NOMO-1 treated with DMSO at 0.1 percent for 48 hours (cell line): ENCODE measurements around the gene SLC6A7.

Experiments used
- DNase-seq: peaks from one replicate; lab custom pipeline; 2025; ENCODE audit not compliant: unreplicated experiment; lab: John Stamatoyannopoulos, UW

Gene SLC6A7

GRCh38 chr5:150155258-150156026 lies 34.4 kb upstream of the SLC6A7 start, which contains the start of gene PDGFRB:
Gene PDGFRB (minus strand): TSS chr5:150155845. CDS start chr5:150137047, 18,798 bp downstream.
- DNase-seq, result no peak

- no peak for DNase-seq
These were observed 33.9 kb upstream of the SLC6A7 start for GRCh38 chr5:150156027-150156368.

DNA sequence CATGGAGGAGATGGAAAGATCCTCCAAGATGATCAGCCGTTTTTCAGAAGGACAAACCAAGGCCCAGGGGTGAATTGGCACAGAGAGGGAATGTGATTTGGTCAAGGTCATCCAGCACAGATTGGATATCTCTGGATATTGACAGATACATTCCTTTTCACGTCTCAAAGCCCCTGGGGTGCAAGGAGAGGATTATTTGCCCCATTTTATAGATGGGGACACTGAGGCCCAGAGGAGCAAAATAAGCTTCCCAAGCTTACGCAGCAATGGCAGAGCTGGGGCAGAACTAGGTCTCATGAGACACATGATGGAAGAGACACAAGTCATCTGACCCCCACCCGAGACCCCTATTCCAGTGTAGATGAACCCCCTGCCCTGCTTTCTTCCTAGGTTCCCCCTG lies 33.3 kb upstream of the SLC6A7 start:
- no peak for DNase-seq

DNA sequence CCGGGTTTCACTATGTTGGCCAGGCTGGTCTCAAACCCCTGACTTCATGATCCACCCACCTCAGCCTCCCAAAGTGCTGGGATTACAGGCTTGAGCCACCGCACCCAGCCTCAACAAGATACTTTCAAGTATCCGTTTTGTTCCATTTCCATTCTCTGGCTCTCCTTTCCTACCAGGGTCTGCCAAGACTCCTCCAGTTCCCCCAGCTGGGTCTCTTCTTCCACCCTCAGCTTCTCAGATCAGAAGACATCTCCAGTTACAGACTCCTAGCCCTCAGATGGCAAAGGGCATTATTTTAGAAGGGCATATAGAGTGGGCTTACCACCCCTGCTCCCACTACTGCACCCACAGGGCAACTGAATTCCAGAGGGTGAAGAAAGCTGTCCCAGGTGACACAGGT lies 32.7 kb upstream of the SLC6A7 start:
- DNase-seq, result no peak

GRCh38 chr5:150158170-150158949 lies 31.5 kb upstream of the SLC6A7 start:
- DNase-seq, result no peak

DNA sequence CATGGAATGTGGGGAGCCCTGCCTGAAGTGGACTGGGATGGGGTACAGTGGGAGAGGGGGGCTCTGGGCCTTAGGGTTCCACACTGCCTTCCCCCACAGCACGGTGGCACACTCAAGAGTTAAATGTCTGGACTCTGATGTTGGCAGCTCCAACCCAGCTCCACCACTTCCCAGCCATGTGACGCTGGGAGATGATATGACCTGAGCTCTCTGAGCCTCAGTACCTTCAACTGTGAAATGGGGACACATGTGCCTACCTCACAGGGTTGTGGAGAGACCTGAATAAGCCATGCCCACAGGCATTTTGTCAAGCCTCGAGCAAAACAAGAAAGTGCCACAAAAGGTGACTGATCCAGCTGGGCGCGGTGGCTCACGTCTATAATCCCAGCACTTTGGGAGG lies 30.8 kb upstream of the SLC6A7 start:
- no peak for DNase-seq

DNA sequence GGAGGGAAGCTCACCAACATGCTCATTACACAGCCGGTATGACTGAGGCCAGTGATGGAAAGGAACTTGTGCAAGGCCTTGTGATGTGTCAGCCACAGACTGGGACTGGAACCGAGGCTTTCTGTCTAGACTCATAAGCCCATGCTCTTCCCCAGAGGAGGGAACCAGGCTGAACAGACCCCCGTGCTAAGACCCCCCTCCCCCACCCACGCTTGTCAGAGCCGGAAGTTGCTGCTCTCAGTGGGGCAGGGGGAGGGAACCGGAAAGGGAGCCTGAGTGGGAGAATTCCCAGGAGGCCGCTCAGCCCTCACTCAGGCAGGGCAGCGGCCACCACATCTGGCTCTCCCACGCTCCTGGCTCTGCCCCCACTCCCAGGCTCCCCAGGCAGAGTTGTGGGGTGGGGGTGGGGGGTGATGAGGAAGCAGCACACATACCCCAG lies 30.1 kb upstream of the SLC6A7 start:
- no peak for DNase-seq

DNA sequence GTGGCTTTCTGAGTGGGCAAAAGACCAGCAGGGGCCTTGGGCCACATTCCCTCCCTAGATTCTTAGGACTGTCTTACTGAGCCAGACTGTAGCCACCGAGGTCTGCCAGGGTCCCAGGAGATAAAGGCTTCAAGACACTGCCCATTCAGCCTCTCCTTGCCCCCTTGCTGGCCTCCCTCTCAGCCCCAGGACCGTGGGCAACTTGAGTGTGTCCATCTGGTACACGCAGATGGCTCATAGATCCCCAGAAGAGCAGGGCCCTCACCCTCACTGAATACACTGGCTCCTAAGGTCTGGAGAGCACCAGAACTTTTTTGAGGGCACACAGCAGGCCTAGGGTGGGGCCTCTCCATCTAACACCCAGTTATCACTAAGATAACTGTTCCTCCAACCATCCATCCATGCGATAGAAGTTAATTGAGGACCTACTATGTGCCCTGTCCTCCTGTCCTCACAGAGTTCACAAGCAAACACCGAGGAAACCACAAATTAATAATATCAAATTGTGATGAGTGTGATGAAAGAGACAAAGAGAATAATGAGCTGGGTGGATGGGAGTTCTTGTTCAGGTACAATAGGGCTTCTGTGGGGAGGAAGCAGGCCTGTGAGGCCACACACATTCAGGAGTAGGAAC lies 29.3 kb upstream of the SLC6A7 start:
- DNase-seq, result no peak

- DNase-seq, result peak; percentile 63
These were observed 28.4 kb upstream of the SLC6A7 start for GRCh38 chr5:150161242-150162141.

DNA sequence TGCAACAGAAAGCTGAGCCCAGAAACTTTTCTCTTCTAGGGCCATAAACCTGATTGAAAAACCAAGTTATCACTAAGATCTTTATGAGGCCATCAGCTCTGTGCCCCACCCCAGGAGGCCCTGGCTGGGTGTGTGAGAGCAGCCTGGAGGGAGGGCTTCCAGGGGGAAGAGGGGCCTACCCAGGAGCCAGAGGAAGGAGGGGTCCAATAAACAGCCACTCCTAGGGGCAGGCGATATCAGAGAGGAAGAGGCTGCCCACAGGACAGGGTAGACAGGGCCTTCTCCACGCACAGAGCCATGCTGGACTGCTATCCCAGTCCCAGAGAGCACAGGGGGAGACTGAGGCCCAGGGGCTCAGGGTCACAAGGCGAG lies 27.7 kb upstream of the SLC6A7 start:
- no peak for DNase-seq

GRCh38 chr5:150163035-150163434 lies 26.8 kb upstream of the SLC6A7 start:
- DNase-seq, result no peak

DNA sequence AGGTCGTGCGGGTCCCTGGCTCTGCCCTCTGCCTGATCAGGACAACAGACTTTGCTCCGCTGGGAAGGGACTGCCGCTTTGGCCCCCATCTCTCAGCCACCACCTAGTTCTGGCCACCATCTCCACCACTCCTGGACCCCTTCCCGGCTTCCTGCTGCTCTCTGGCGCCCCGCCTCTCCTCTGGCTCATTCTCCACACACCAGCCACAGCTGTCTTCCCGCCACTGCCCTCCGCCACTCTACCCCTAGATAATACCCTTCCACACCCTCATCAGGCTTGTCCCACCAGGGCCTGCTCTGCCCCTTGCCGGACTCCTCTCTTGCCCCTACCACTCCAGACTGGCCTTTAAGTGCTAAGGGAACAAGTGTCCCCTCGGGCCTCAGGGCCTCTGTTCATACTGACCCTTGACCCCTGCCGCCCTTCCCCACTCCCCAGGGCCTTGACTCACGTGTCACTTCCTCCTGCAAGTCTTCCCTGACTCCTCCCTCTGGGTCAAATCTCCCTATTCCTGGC lies 26.3 kb upstream of the SLC6A7 start:
- DNase-seq, result no peak

DNA sequence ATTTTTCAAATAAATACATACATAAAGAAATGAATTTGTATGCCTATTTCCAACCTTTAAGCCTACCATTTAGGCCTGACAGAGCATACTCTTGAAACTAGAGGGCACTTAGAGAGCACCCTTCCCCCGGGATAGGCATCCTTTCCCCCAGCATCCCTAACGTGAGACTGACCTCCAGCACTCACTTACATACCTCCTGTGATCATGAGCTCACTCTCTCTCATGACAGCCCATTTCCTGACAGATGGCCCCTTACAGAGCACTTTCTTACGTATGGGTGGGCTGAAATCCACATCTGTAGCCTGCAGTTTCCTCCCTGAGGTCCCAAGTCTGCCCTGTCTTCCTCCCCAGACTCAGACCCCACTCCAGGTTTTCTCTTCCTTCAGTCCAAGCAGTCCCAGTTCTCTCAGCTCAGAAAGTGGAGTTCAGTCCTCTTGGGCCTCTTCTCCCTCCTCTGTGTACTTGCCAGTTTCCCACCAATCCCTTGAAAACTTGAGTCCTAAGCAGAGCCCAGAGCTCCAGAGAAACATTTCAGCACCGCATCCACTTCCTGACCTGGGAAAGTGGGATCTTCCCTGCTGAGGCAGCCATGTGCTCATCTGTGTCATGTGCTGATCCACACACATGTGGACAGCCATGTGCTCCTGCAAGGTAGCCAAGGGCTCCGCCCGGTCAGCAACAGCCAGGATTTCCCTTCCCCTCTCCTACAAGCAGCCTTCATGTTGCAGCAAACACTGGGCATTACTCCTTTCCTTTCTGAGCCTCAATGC lies 25.5 kb upstream of the SLC6A7 start:
- DNase-seq, result no peak

DNA sequence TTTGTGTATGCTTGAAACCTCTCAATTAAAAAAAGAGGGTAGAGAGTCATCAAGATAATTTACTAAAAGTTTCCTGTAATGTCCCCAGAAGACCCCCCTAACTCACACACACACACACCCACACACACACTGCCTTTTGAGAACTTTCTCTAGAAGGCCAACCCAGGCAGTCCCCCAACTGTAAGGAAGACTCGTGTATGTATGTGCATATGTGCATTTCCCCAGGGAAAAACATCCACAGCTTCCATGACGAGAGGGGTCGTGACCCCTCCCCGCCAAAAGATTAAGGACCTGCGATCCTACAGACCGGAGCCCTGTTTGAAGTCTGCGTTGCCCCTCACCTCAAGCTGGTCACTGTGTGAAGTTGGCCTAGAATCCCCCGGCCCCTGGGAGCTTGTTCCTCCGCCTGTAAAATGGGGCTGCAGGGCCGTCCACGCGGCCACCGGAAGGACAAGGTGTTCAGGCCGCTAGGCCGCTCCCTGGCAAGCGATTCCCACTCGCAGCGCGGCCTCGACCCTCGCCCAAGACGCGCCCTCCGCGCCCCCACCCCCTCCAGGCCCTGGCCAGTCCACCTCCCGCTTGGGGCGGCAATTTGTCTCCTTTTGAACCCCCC lies 23.7 kb upstream of the SLC6A7 start:
- no peak for DNase-seq

DNA sequence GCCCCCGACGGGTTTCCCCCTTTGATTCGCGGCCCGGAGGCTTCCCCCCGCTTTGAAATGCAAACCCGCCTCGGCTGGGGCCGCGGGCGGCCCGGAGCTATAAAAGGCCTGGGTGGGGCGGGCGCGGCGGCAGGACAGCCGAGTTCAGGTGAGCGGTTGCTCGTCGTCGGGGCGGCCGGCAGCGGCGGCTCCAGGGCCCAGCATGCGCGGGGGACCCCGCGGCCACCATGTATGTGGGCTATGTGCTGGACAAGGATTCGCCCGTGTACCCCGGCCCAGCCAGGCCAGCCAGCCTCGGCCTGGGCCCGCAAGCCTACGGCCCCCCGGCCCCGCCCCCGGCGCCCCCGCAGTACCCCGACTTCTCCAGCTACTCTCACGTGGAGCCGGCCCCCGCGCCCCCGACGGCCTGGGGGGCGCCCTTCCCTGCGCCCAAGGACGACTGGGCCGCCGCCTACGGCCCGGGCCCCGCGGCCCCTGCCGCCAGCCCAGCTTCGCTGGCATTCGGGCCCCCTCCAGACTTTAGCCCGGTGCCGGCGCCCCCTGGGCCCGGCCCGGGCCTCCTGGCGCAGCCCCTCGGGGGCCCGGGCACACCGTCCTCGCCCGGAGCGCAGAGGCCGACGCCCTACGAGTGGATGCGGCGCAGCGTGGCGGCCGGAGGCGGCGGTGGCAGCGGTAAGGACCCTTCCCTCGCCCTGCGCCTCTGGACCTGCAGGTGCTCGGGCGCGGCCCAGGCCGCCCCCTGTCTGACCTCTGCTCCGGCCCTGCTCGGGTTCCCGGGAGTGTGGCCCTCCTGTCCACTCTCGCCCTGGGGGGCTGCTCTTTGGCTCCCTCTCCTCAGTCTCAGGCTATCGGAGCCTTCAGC lies 23.0 kb upstream of the SLC6A7 start, which contains the start of gene CDX1:
Gene CDX1 (plus strand): TSS at position 129 of the 862 bp plus-strand sequence. CDS start 99 bp downstream, at position 228.
- DNase-seq, result no peak

GRCh38 chr5:150167512-150167850 lies 22.4 kb upstream of the SLC6A7 start:
- DNase-seq, result no peak

DNA sequence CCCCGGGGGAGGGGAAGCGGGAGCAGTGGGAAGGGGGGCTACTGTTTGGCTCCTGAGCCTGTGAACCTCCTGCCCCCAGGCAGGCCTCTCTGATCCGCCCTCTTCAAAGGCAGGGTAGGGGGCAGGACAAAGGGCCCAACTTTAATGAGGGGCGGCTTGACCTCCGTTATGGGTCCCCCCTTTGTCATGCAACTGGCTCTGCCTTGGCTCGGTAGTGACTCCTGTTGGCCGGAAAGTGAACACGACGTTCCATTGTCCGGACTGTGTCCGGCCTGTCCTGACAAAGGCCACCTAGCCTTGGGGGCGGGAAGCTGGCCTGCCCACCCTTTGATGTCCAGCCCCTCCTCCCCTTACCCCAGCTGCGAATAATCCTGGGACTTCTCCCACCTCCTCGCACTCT lies 22.0 kb upstream of the SLC6A7 start:
- DNase-seq, result no peak

- no peak for DNase-seq
These were observed 21.0 kb upstream of the SLC6A7 start for GRCh38 chr5:150168864-150169263.

GRCh38 chr5:150172145-150172544 lies 17.7 kb upstream of the SLC6A7 start:
- no peak for DNase-seq
